Neural cell (in vitro differentiated cells): Measurements from ENCODE around the gene JAG2. TPM values are rescaled to one million over a fixed set of nuclear protein-coding genes. Genes with fewer than 3 reads are reported as not detected.

Experiments used
- H2AFZ ChIP-seq: fragments of 200-600, 300-800 bp; sonication (generic), shearing (Covaris generic); 2 replicates; pipeline ENCODE4 v1.6.0; 2014; ENCODE audit warnings: low read depth, mild to moderate bottlenecking, antibody characterized with exemption, low read length, moderate library complexity
- H3F3A ChIP-seq: fragments of 200-600 bp; shearing (Covaris generic); 2 replicates; pipeline ENCODE4 v1.6.1; 2016; ENCODE audit warnings: mild to moderate bottlenecking, moderate library complexity, mixed read lengths, antibody characterized with exemption, low read length; ENCODE audit not compliant: insufficient read depth, poor library complexity, severe bottlenecking
- H3K27ac ChIP-seq: fragments of 200-600, 300-800 bp; sonication (generic), shearing (Covaris generic); 2 replicates; pipeline ENCODE4 v1.5.1; 2014; ENCODE audit warnings: mild to moderate bottlenecking, low read length, moderate library complexity
- H3K27me3 ChIP-seq: fragments of 300-800, 200-600 bp; sonication (generic), shearing (Covaris generic); 2 replicates; pipeline ENCODE4 v1.6.0; 2014; ENCODE audit warnings: mild to moderate bottlenecking, low read depth, low read length, moderate library complexity; ENCODE audit not compliant: insufficient read depth
- H3K36me3 ChIP-seq: fragments of 300-800, 200-600 bp; sonication (generic), shearing (Covaris generic); 2 replicates; pipeline ENCODE4 v1.5.1; 2014; ENCODE audit warnings: mild to moderate bottlenecking, antibody characterized with exemption, low read length, moderate library complexity; ENCODE audit not compliant: insufficient read depth
- H3K4me2 ChIP-seq: fragments of 300-800, 200-600 bp; sonication (generic), shearing (Covaris generic); 2 replicates; pipeline ENCODE4 v1.6.0; 2014; ENCODE audit warnings: mild to moderate bottlenecking, low read length
- H3K4me3 ChIP-seq: fragments of 300-800, 200-600 bp; sonication (generic), shearing (Covaris generic); 2 replicates; pipeline ENCODE4 v1.5.1; 2014; ENCODE audit warnings: mild to moderate bottlenecking, low read length, moderate library complexity
- H3K79me2 ChIP-seq: fragments of 200-600 bp; shearing (Covaris generic); replicated peaks from 2 replicates; pipeline ENCODE4 v1.6.0; 2014; ENCODE audit warnings: mild to moderate bottlenecking, low read length, moderate library complexity; ENCODE audit not compliant: insufficient read depth
- H3K9ac ChIP-seq: fragments of 300-800, 200-600 bp; sonication (generic), shearing (Covaris generic); 2 replicates; pipeline ENCODE4 v1.6.1; 2016; ENCODE audit warnings: mild to moderate bottlenecking, low read length, mixed read lengths
- H3K9me2 ChIP-seq: fragments of 200-600 bp; shearing (Covaris generic); 2 replicates; pipeline ENCODE4 v1.6.1; 2016; ENCODE audit warnings: mild to moderate bottlenecking, low read length, mixed read lengths; ENCODE audit not compliant: insufficient read depth
- H3K9me3 ChIP-seq: fragments of 200-600, 300-800 bp; sonication (generic), shearing (Covaris generic); 2 replicates; pipeline ENCODE4 v1.6.1; 2016; ENCODE audit warnings: mild to moderate bottlenecking, mixed run types, low read length, moderate library complexity, mixed read lengths
- H4K20me1 ChIP-seq: fragments of 200-600 bp; shearing (Covaris generic); 2 replicates; pipeline ENCODE4 v1.6.1; 2016; ENCODE audit warnings: mild to moderate bottlenecking, mixed run types; ENCODE audit not compliant: insufficient read depth
- CTCF ChIP-seq: fragments of 450-650 bp; IDR thresholded peaks from 2 replicates; pipeline ENCODE4 v1.5.1; 2014; ENCODE audit warnings: antibody characterized with exemption, mild to moderate bottlenecking, moderate library complexity; ENCODE audit not compliant: poor library complexity, severe bottlenecking
- EP300 ChIP-seq: fragments of 450-650 bp; conservative IDR thresholded peaks from 2 replicates; pipeline ENCODE4 v1.6.1; 2014; ENCODE audit warnings: antibody characterized with exemption, mild to moderate bottlenecking, moderate library complexity; ENCODE audit not compliant: poor library complexity, severe bottlenecking
- EZH2 ChIP-seq: fragments of 200-600, 300-800 bp; shearing (Covaris generic), sonication (generic); IDR thresholded peaks from 2 replicates; pipeline ENCODE4 v1.6.1; 2014; ENCODE audit warnings: antibody characterized with exemption, low read length, borderline replicate concordance, mild to moderate bottlenecking; ENCODE audit not compliant: insufficient read depth, poor library complexity, severe bottlenecking
- MXI1 ChIP-seq: fragments of 450-650 bp; conservative IDR thresholded peaks from 2 replicates; pipeline ENCODE4 v1.6.1; 2014; ENCODE audit warnings: antibody characterized with exemption, mild to moderate bottlenecking; ENCODE audit not compliant: poor library complexity, severe bottlenecking
- POLR2AphosphoS5 ChIP-seq: IDR thresholded peaks from 2 replicates; pipeline ENCODE4 v1.6.1; 2012
- RAD21 ChIP-seq: fragments of 450-650 bp; conservative IDR thresholded peaks from 2 replicates; pipeline ENCODE4 v1.6.1; 2014; ENCODE audit warnings: antibody characterized with exemption, mild to moderate bottlenecking, moderate library complexity
- REST ChIP-seq: IDR thresholded peaks from 2 replicates; pipeline ENCODE4 v1.6.1; 2012; ENCODE audit warnings: borderline replicate concordance
- SMC3 ChIP-seq: fragments of 450-650 bp; conservative IDR thresholded peaks from 2 replicates; pipeline ENCODE4 v1.6.1; 2014; ENCODE audit warnings: antibody characterized with exemption, mild to moderate bottlenecking, moderate library complexity; ENCODE audit not compliant: poor library complexity
- TAF1 ChIP-seq: IDR thresholded peaks from 2 replicates; pipeline ENCODE4 v1.6.1; 2012; ENCODE audit warnings: low read depth
- polyA plus RNA-seq: library from polyadenylated mRNA; depleted of rRNA; stranded (reverse); fragments of >200 nt; gene quantifications from 2 replicates; pipeline ENCODE4 v1.2.3, GENCODE V29; 2014

The JAG2 gene
- polyA plus RNA-seq, 1 donor from 2014 or later: 20.3 TPM

DNA sequence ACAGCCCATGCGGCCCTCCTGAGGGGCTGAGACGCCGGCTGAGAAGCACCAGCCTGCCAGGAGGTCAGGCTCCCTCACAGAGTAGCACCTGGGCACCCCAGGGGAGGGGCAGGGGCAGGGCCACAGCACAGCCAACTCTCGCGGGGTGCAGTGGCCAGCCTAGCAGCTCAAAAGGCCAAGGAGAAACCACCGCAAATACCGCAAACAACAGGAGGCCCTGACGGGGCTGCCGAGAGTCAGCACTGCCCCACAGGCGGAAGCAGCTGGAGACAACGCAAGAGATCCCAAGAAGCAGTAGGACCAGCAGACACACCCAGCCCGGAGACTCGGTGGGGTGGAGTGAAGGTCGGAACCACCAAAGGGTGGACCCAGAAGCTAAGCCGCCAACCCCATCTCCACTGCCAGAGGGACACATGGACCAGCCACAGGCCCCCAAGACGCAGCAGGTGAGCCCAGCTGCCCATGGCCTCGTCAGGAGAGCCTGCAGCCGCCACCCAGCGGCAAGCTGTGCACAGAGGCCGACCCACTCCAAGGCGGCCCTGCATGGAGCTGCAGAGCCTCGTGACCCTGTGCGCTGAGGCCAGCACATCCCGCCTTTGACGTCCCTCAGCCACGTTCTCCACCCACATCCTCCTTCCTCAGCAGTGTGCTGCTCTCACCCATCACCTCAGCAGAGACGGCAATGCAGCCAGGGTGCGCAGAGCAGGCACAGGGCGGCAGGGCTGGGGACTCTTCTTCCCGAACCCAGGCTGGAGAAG is 48.1 kb upstream of the JAG2 start:
- no peaks in the 10 kb centered on the region for H3F3A ChIP-seq
- H3K4me2 ChIP-seq: no peak overlapping the region
- no peak overlapping the region for H2AFZ ChIP-seq
- H3K27ac ChIP-seq: no peak overlapping the region
- H3K4me3 ChIP-seq: no peak overlapping the region
- H3K9ac ChIP-seq: no peak overlapping the region
- no peaks in the 10 kb centered on the region for H3K27me3 ChIP-seq
- no peaks in the 10 kb centered on the region for H3K79me2 ChIP-seq
- no peaks in the 10 kb centered on the region for H4K20me1 ChIP-seq
- no peaks in the 10 kb centered on the region for H3K9me2 ChIP-seq
- TF ChIP-seq EP300 (no peak), CTCF (no peak), TAF1 (no peak), POLR2AphosphoS5 (no peak), RAD21 (no peak), SMC3 (no peak)
- peaks cover 10% of the 10 kb centered on the region for H3K36me3 ChIP-seq
- no peaks in the 10 kb centered on the region for H3K9me3 ChIP-seq

DNA sequence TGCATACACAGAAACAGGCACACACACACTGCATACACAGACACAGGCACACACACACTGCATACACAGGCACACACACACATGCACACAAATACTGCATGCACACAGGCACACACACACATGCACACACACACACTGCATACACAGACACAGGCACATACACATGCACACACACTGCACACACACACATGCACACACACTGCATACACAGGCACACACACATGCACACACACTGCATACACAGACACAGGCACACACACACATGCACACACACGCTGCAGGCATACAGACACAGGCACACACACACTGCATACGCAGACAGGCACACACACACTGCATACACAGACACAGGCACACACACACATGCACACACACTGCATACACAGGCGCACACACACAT is 47.0 kb upstream of the JAG2 start:
- Histone ChIP-seq H3F3A (no peaks in the 10 kb centered on the region), H3K4me3 (no peak overlapping the region), H3K79me2 (no peaks in the 10 kb centered on the region), H3K4me2 (no peak overlapping the region), H2AFZ (no peak overlapping the region), H3K9me2 (no peaks in the 10 kb centered on the region), H4K20me1 (no peaks in the 10 kb centered on the region), H3K27ac (no peak overlapping the region), H3K9ac (no peak overlapping the region), H3K9me3 (no peaks in the 10 kb centered on the region), H3K27me3 (no peaks in the 10 kb centered on the region), H3K36me3 (no peaks in the 10 kb centered on the region)
- TF ChIP-seq REST (no peak), EP300 (no peak), SMC3 (no peak), MXI1 (no peak), POLR2AphosphoS5 (no peak), EZH2 (no peak), RAD21 (no peak), CTCF (no peak), TAF1 (no peak)
